HCT116 (cell line): ENCODE results near the gene SPTBN1. TPM values are rescaled to one million over a fixed set of nuclear protein-coding genes. Genes with fewer than 3 reads are reported as not detected.

Source experiments
- ATAC-seq: fragments of 200-7000 bp; cut with Tn5 transposase; 2 replicates; pipeline ENCODE4 v1.9.1; 2020; ENCODE audit warnings: mild to moderate bottlenecking, moderate library complexity
- BruUV-seq: library from RNA; stranded (reverse); fragments of 400-500 nt; replicated peaks from 2 replicates; lab custom pipeline; 2021; lab: Mats Ljungman, UMichigan
- CTCF ChIA-PET: fragments of 300-600 bp; sonication (Branson Sonifier 250); formaldehyde crosslinking; loops from one replicate; lab custom pipeline; 2021; ENCODE audit warnings: antibody characterized with exemption; lab: Charles Lee
- POLR2A ChIA-PET: fragments of 300-600, 350-600 bp; sonication (Branson Sonifier 250); formaldehyde crosslinking; loops from one replicate; lab custom pipeline; 2021; ENCODE audit warnings: antibody characterized with exemption; lab: Charles Lee
- RAD21 ChIA-PET, 2 experiments: fragments of 300-600 bp; sonication (Branson Sonifier 250); formaldehyde crosslinking; loops; one replicate each; lab custom pipeline; 2023; ENCODE audit warnings: low total read pairs in 2 of 2; ENCODE audit not compliant: uncharacterized antibody in 2 of 2, unreplicated experiment in 2 of 2, low non-redundant PET in 1 of 2; lab: Charles Lee
- DNase-seq: peaks from one replicate; pipeline ENCODE4 v3.0.0-alpha.2; 2010; ENCODE audit warnings: low read depth, low spot score
- H2AFZ ChIP-seq: fragments of 200-600 bp; shearing (Covaris generic), sonication (generic); 2 replicates; pipeline ENCODE4 v1.6.1; 2017; ENCODE audit warnings: low read depth, mixed run types, mixed read lengths, antibody characterized with exemption, low read length; ENCODE audit not compliant: poor library complexity, severe bottlenecking
- H3K27ac ChIP-seq: 2 replicates; pipeline ENCODE4 v1.5.1; 2012; ENCODE audit warnings: low read depth, low read length
- H3K27me3 ChIP-seq: fragments of 200-600 bp; sonication (generic); 2 replicates; pipeline ENCODE4 v1.6.1; 2016; ENCODE audit warnings: mixed run types, low read length, mixed read lengths; ENCODE audit not compliant: insufficient read depth
- H3K36me3 ChIP-seq, 2 experiments: fragments of 200-500 bp in 1 of 2; fragments of 200-600 bp in 1 of 2; sonication (Bioruptor generic) in 1 of 2; sonication (generic) in 1 of 2; 2 replicates each; pipeline versions ENCODE4 v1.5.1 to v1.6.1; 2014 to 2016; ENCODE audit warnings: low read length in 2 of 2, inconsistent platforms in 1 of 2, mixed read lengths in 1 of 2, mixed run types in 1 of 2; ENCODE audit not compliant: insufficient read depth in 2 of 2, control insufficient read depth in 1 of 2
- H3K4me1 ChIP-seq, 2 experiments: fragments of 200-600 bp in 1 of 2; sonication (generic) in 1 of 2; 2 replicates each; pipeline versions ENCODE4 v1.5.1 to v1.6.1; 2012 to 2017; ENCODE audit warnings: low read length in 2 of 2, inconsistent platforms in 1 of 2, mild to moderate bottlenecking in 1 of 2, mixed read lengths in 1 of 2, mixed run types in 1 of 2, moderate library complexity in 1 of 2; ENCODE audit not compliant: insufficient read depth in 2 of 2, control insufficient read depth in 1 of 2
- H3K4me2 ChIP-seq: fragments of 200-600 bp; sonication (generic); 2 replicates; pipeline ENCODE4 v1.6.1; 2017; ENCODE audit warnings: mixed run types, low read length, mixed read lengths
- H3K4me3 ChIP-seq, 2 experiments: fragments of 200-600 bp in 1 of 2; sonication (generic) in 1 of 2; replicated peaks in 1 of 2; 2 replicates each; pipeline ENCODE4 v1.5.1; 2011 to 2016; ENCODE audit warnings: low read length in 2 of 2, control low read depth in 1 of 2, low read depth in 1 of 2, mild to moderate bottlenecking in 1 of 2, mixed read lengths in 1 of 2, mixed run types in 1 of 2
- H3K79me2 ChIP-seq: fragments of 200-600 bp; sonication (generic); 2 replicates; pipeline ENCODE4 v1.6.1; 2017; ENCODE audit warnings: mild to moderate bottlenecking, mixed run types, low read length, moderate library complexity, mixed read lengths; ENCODE audit not compliant: insufficient read depth
- H3K9ac ChIP-seq: fragments of 200-600 bp; sonication (generic); 2 replicates; pipeline ENCODE4 v1.6.1; 2016; ENCODE audit warnings: low read length, mixed read lengths
- H3K9me2 ChIP-seq: fragments of 200-600 bp; sonication (generic), shearing (Covaris generic); 2 replicates; pipeline ENCODE4 v1.6.1; 2017; ENCODE audit warnings: mixed run types, mild to moderate bottlenecking, moderate library complexity; ENCODE audit not compliant: insufficient read depth
- H3K9me3 ChIP-seq, 2 experiments: fragments of 200-500 bp in 1 of 2; fragments of 200-600 bp in 1 of 2; sonication (Bioruptor generic) in 1 of 2; sonication (generic) in 1 of 2; 2 replicates each; pipeline ENCODE4 v1.6.1; 2014 to 2017; ENCODE audit warnings: low read length in 2 of 2, mixed read lengths in 2 of 2, inconsistent platforms in 1 of 2, low read depth in 1 of 2, mild to moderate bottlenecking in 1 of 2, mixed run types in 1 of 2, moderate library complexity in 1 of 2; ENCODE audit not compliant: control insufficient read depth in 1 of 2, insufficient read depth in 1 of 2
- H4K20me1 ChIP-seq: fragments of 200-600 bp; sonication (generic), shearing (Covaris generic); 2 replicates; pipeline ENCODE4 v1.6.1; 2017; ENCODE audit warnings: mixed run types, mild to moderate bottlenecking, moderate library complexity; ENCODE audit not compliant: insufficient read depth
- CBX3 ChIP-seq: IDR thresholded peaks from 2 replicates; pipeline ENCODE4 v1.6.1; 2012; ENCODE audit warnings: low read depth
- CEBPB ChIP-seq: IDR thresholded peaks from 2 replicates; pipeline ENCODE4 v1.6.1; 2012; ENCODE audit warnings: low read depth
- EGR1 ChIP-seq: IDR thresholded peaks from 2 replicates; pipeline ENCODE4 v1.6.1; 2012; ENCODE audit warnings: low read depth
- ELF1 ChIP-seq: IDR thresholded peaks from 2 replicates; pipeline ENCODE4 v1.6.1; 2012; ENCODE audit warnings: low read depth, borderline replicate concordance
- POLR2A ChIP-seq: IDR thresholded peaks from 2 replicates; pipeline ENCODE4 v1.7.0; 2011; ENCODE audit warnings: borderline replicate concordance; ENCODE audit not compliant: insufficient read depth, insufficient read length; ENCODE audit errors: extremely low read depth
- POLR2AphosphoS5 ChIP-seq: IDR thresholded peaks from 2 replicates; pipeline ENCODE4 v1.6.1; 2011; ENCODE audit warnings: mild to moderate bottlenecking, low read depth, low read length, moderate library complexity
- REST ChIP-seq: IDR thresholded peaks from 2 replicates; pipeline ENCODE4 v1.6.1; 2012; ENCODE audit warnings: low read depth
- SIN3A ChIP-seq: IDR thresholded peaks from 2 replicates; pipeline ENCODE4 v1.6.1; 2012; ENCODE audit warnings: low read depth
- SP1 ChIP-seq: IDR thresholded peaks from 2 replicates; pipeline ENCODE4 v1.6.1; 2012; ENCODE audit warnings: low read depth
- TCF7L2 ChIP-seq: IDR thresholded peaks from 2 replicates; pipeline ENCODE4 v1.7.0; 2011; ENCODE audit warnings: borderline replicate concordance, inconsistent platforms; ENCODE audit not compliant: insufficient read depth, insufficient read length; ENCODE audit errors: extremely low read depth
- ZBTB33 ChIP-seq: IDR thresholded peaks from 2 replicates; pipeline ENCODE4 v1.6.1; 2011; ENCODE audit warnings: mild to moderate bottlenecking, low read length, moderate library complexity; ENCODE audit not compliant: insufficient replicate concordance; ENCODE audit errors: extremely low read depth
- ZFX ChIP-seq: fragments of 450-650 bp; IDR thresholded peaks from 2 replicates; pipeline ENCODE4 v1.6.1; 2017
- ZNF274 ChIP-seq: fragments of 200-500 bp; sonication (Bioruptor generic); IDR thresholded peaks from 2 replicates; pipeline ENCODE4 v1.6.1; 2014; ENCODE audit warnings: mild to moderate bottlenecking, low read depth, low read length, inconsistent platforms
- intact Hi-C: fragments of 100-400 bp; cut with micrococcal nuclease; formaldehyde crosslinking; loops from 2 replicates; pipeline ENCODE4 v1.10.0; 2022
- total RNA-seq: library from RNA; stranded (reverse); gene quantifications from one replicate; pipeline ENCODE4 v1.2.1, GENCODE V29; 2021; ENCODE audit not compliant: unreplicated experiment
- TF ChIP-seq, protein P1 (sequence below), 3 experiments: fragments of 200-600 bp in 1 of 3; sonication (generic) in 1 of 3; IDR thresholded peaks in 2 of 3; conservative IDR thresholded peaks in 1 of 3; 2 replicates each; pipeline ENCODE4 v1.5.1; 2012 to 2017; ENCODE audit warnings: low read depth in 2 of 3, low read length in 2 of 3, antibody characterized with exemption in 1 of 3, borderline replicate concordance in 1 of 3, control low read depth in 1 of 3, mild to moderate bottlenecking in 1 of 3, mixed read lengths in 1 of 3, mixed run types in 1 of 3, moderate library complexity in 1 of 3; ENCODE audit not compliant: insufficient read depth in 1 of 3
- TF ChIP-seq, protein P2 (sequence below): IDR thresholded peaks from 2 replicates; pipeline ENCODE4 v1.6.1; 2012

SPTBN1 gene
- total RNA-seq, 1 experiment from 2014 or later: 84.4 TPM

GRCh38 chr2:54608224-54608623 lies 152.1 kb downstream of the SPTBN1 start:
- ChIA-PET POLR2A (no interaction called here), RAD21 (no interaction called here), CTCF (no interaction called here)
- no peak for TF ChIP-seq ZFX
- TF ChIP-seq ZNF274: no peak
- TF ChIP-seq SP1: no peak
- no peak for TF ChIP-seq REST
- no peak for TF ChIP-seq CEBPB
- no peak for TF ChIP-seq SIN3A
- TF ChIP-seq ZBTB33: no peak
- TF ChIP-seq, protein P1, sequence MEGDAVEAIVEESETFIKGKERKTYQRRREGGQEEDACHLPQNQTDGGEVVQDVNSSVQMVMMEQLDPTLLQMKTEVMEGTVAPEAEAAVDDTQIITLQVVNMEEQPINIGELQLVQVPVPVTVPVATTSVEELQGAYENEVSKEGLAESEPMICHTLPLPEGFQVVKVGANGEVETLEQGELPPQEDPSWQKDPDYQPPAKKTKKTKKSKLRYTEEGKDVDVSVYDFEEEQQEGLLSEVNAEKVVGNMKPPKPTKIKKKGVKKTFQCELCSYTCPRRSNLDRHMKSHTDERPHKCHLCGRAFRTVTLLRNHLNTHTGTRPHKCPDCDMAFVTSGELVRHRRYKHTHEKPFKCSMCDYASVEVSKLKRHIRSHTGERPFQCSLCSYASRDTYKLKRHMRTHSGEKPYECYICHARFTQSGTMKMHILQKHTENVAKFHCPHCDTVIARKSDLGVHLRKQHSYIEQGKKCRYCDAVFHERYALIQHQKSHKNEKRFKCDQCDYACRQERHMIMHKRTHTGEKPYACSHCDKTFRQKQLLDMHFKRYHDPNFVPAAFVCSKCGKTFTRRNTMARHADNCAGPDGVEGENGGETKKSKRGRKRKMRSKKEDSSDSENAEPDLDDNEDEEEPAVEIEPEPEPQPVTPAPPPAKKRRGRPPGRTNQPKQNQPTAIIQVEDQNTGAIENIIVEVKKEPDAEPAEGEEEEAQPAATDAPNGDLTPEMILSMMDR (IDR thresholded peaks at IDR 0.05 in 2 of 3, conservative IDR thresholded peaks at IDR 0.05 in 1 of 3; ENCODE audit: borderline replicate concordance in 1 of 3, insufficient read depth in 1 of 3, low read depth in 2 of 3, low read length in 2 of 3): no peak
- no peak for TF ChIP-seq EGR1
- no peak for TF ChIP-seq POLR2AphosphoS5
- no peak for TF ChIP-seq ELF1
- TF ChIP-seq TCF7L2: no peak
- TF ChIP-seq, protein P2, sequence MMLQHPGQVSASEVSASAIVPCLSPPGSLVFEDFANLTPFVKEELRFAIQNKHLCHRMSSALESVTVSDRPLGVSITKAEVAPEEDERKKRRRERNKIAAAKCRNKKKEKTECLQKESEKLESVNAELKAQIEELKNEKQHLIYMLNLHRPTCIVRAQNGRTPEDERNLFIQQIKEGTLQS: no peak
- TF ChIP-seq POLR2A: no peak
- no peak for TF ChIP-seq CBX3
- ATAC-seq: no peak
- no peak overlapping the region for H2AFZ ChIP-seq
- no peak overlapping the region for H3K4me2 ChIP-seq
- no peaks in the 10 kb centered on the region for H4K20me1 ChIP-seq
- no peak overlapping the region for H3K27ac ChIP-seq
- H3K27me3 ChIP-seq: no peaks in the 10 kb centered on the region
- H3K4me3 ChIP-seq: no peak overlapping the region
- H3K9me3 ChIP-seq: no peaks in the 10 kb centered on the region
- no peaks in the 10 kb centered on the region for H3K36me3 ChIP-seq
- H3K9ac ChIP-seq: no peak overlapping the region
- H3K79me2 ChIP-seq: peaks cover 80% of the 10 kb centered on the region
- no peaks in the 10 kb centered on the region for H3K9me2 ChIP-seq
- intact Hi-C loops: no loop called here
- no peaks in the 10 kb centered on the region for H3K4me1 ChIP-seq
- DNase-seq: no peak
- BruUV-seq: no TSS peak
